Measurements from ENCODE around the gene MYO7A. TPM values are rescaled to one million over a fixed set of nuclear protein-coding genes. Genes with fewer than 3 reads are reported as not detected.

MYO7A gene
- total RNA-seq, 1 donor from 2014 or later: 0.97 TPM

DNA sequence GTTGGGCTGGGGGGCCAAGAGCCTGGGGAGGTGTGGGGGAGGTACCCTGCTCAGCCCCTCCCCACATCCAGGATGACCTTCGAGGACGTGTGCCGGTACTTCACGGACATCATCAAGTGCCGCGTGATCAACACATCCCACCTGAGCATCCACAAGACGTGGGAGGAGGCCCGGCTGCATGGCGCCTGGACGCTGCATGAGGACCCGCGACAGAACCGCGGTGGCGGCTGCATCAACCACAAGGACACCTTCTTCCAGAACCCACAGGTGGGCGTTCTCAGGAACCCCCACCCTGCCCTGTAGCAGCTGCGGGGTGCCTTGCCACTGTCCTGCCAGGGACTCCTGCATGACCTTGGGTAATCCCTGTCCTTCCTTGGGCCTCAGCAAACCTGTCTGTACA lies 10.0 kb upstream of the MYO7A start:
- Histone ChIP-seq H4K20me1 (ENCODE audit: low read depth) (no peaks in the 10 kb centered on the region), H3K27ac (no peak overlapping the region), H3K4me2 (no peak overlapping the region), H3F3A (ENCODE audit: low read depth) (no peaks in the 10 kb centered on the region), H3K36me3 (no peaks in the 10 kb centered on the region), H3K27me3 (no peaks in the 10 kb centered on the region), H3K4me3 (no peak overlapping the region), H3K9ac (no peak overlapping the region), H2AFZ (replicated peaks) (no peak overlapping the region), H3K79me2 (ENCODE audit: low read depth) (no peaks in the 10 kb centered on the region), H3K9me3 (ENCODE audit: low read depth) (no peaks in the 10 kb centered on the region), H3K4me1 (peaks cover 4% of the 10 kb centered on the region)
- H3K9me3 Mint-ChIP-seq: no peaks in the 10 kb centered on the region
- peaks cover 22% of the 10 kb centered on the region for H3K4me1 Mint-ChIP-seq
- peaks cover 13% of the 10 kb centered on the region for H3K27me3 Mint-ChIP-seq (ENCODE audit: insufficient read depth, low read depth)
- no peak for DNase-seq (ENCODE audit: low spot score)
- no peak overlapping the region for H3K27ac Mint-ChIP-seq
- no peak overlapping the region for H3K4me3 Mint-ChIP-seq
- TF ChIP-seq EZH2phosphoT487 (IDR thresholded peaks at IDR 0.05): no peak
- no peak for TF ChIP-seq EZH2 (IDR thresholded peaks at IDR 0.05)
- TF ChIP-seq, protein P1, sequence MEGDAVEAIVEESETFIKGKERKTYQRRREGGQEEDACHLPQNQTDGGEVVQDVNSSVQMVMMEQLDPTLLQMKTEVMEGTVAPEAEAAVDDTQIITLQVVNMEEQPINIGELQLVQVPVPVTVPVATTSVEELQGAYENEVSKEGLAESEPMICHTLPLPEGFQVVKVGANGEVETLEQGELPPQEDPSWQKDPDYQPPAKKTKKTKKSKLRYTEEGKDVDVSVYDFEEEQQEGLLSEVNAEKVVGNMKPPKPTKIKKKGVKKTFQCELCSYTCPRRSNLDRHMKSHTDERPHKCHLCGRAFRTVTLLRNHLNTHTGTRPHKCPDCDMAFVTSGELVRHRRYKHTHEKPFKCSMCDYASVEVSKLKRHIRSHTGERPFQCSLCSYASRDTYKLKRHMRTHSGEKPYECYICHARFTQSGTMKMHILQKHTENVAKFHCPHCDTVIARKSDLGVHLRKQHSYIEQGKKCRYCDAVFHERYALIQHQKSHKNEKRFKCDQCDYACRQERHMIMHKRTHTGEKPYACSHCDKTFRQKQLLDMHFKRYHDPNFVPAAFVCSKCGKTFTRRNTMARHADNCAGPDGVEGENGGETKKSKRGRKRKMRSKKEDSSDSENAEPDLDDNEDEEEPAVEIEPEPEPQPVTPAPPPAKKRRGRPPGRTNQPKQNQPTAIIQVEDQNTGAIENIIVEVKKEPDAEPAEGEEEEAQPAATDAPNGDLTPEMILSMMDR (IDR thresholded peaks at IDR 0.05): no peak
- H3K36me3 Mint-ChIP-seq: peaks cover 4% of the 10 kb centered on the region

DNA sequence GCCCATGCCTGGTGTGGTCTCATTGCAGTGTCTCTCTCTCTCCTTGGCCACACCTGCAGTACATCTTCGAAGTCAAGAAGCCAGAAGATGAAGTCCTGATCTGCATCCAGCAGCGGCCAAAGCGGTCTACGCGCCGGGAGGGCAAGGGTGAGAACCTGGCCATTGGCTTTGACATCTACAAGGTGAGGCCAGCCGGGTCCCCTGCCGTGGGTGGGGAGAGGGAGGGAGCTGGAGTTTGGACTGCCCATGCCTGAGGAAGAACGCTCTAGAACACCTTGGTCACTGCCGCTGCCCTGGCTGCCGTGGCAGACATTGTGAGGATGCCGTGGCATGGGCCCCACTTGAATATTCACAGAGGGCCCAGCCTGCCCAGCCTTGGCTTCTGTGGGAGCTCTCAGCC lies 9.1 kb upstream of the MYO7A start:
- H3K36me3 Mint-ChIP-seq: peaks cover 4% of the 10 kb centered on the region
- Histone ChIP-seq H3K4me2 (no peak overlapping the region), H4K20me1 (ENCODE audit: low read depth) (no peaks in the 10 kb centered on the region), H3K27me3 (no peaks in the 10 kb centered on the region), H3K79me2 (ENCODE audit: low read depth) (no peaks in the 10 kb centered on the region), H3K36me3 (no peaks in the 10 kb centered on the region), H3K27ac (no peak overlapping the region), H3K9ac (no peak overlapping the region), H3K4me3 (no peak overlapping the region), H3F3A (ENCODE audit: low read depth) (no peaks in the 10 kb centered on the region), H3K9me3 (ENCODE audit: low read depth) (no peaks in the 10 kb centered on the region), H2AFZ (replicated peaks) (no peak overlapping the region), H3K4me1 (no peaks in the 10 kb centered on the region)
- H3K27ac Mint-ChIP-seq: no peak overlapping the region
- DNase-seq (ENCODE audit: low spot score): no peak
- H3K9me3 Mint-ChIP-seq: no peaks in the 10 kb centered on the region
- peaks cover 14% of the 10 kb centered on the region for H3K4me1 Mint-ChIP-seq
- H3K4me3 Mint-ChIP-seq: no peak overlapping the region
- H3K27me3 Mint-ChIP-seq (ENCODE audit: insufficient read depth, low read depth): peaks cover 6% of the 10 kb centered on the region
- TF ChIP-seq, protein P1 (IDR thresholded peaks at IDR 0.05): no peak
- TF ChIP-seq EZH2phosphoT487 (IDR thresholded peaks at IDR 0.05) (no peak), EZH2 (IDR thresholded peaks at IDR 0.05) (no peak)

DNA sequence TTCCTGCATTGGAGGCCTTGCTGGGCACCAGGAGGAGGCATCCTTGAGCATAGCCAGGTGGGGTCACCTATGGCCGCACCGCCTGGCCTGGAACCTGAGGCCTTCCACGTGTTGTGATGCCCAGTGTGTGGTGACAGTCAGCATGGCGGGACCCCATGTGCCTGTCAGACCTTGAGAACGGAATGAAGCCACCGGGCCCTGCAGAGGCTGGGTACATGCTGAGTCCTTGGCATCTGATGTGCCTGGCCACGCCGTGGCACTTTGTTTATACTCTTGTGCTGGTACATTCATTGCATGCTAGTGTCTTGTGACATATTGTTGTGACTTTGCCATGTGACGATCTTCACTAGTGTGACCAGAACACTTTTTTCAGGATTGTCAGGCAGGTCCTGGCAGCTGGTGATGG lies 8.5 kb upstream of the MYO7A start:
- H3K9me3 Mint-ChIP-seq: no peaks in the 10 kb centered on the region
- H3K36me3 ChIP-seq: no peaks in the 10 kb centered on the region
- H4K20me1 ChIP-seq (ENCODE audit: low read depth): no peaks in the 10 kb centered on the region
- no peak overlapping the region for H3K27ac Mint-ChIP-seq
- no peak overlapping the region for H3K27ac ChIP-seq
- H3K79me2 ChIP-seq (ENCODE audit: low read depth): no peaks in the 10 kb centered on the region
- TF ChIP-seq EZH2phosphoT487 (IDR thresholded peaks at IDR 0.05): no peak
- TF ChIP-seq, protein P1 (IDR thresholded peaks at IDR 0.05): no peak
- TF ChIP-seq EZH2 (IDR thresholded peaks at IDR 0.05): no peak
- no peaks in the 10 kb centered on the region for H3K27me3 ChIP-seq
- no peak overlapping the region for H3K4me3 Mint-ChIP-seq
- no peaks in the 10 kb centered on the region for H3K4me1 ChIP-seq
- H3K27me3 Mint-ChIP-seq (ENCODE audit: insufficient read depth, low read depth): peaks cover 6% of the 10 kb centered on the region
- H3K4me1 Mint-ChIP-seq: peaks cover 14% of the 10 kb centered on the region
- no peak overlapping the region for H2AFZ ChIP-seq (replicated peaks)
- no peak overlapping the region for H3K4me3 ChIP-seq
- H3K4me2 ChIP-seq: no peak overlapping the region
- H3K9ac ChIP-seq: no peak overlapping the region
- H3K36me3 Mint-ChIP-seq: peaks cover 4% of the 10 kb centered on the region
- no peaks in the 10 kb centered on the region for H3K9me3 ChIP-seq (ENCODE audit: low read depth)
- DNase-seq (ENCODE audit: low spot score): no peak
- no peaks in the 10 kb centered on the region for H3F3A ChIP-seq (ENCODE audit: low read depth)
